ENCODE measurements around the gene C2CD3. TPM values are rescaled to one million over a fixed set of nuclear protein-coding genes. Genes with fewer than 3 reads are reported as not detected.

C2CD3 gene
- total RNA-seq, 2 donors from 2014 or later = 12.2 to 31.6 TPM

- H3K36me3 ChIP-seq (replicated peaks in 1 of 2; ENCODE audit: insufficient read depth in 1 of 2, low read depth in 2 of 2) = no peaks in the 10 kb centered on the region
- no peaks in the 10 kb centered on the region for H3K4me1 ChIP-seq
- TF ChIP-seq, protein P1, sequence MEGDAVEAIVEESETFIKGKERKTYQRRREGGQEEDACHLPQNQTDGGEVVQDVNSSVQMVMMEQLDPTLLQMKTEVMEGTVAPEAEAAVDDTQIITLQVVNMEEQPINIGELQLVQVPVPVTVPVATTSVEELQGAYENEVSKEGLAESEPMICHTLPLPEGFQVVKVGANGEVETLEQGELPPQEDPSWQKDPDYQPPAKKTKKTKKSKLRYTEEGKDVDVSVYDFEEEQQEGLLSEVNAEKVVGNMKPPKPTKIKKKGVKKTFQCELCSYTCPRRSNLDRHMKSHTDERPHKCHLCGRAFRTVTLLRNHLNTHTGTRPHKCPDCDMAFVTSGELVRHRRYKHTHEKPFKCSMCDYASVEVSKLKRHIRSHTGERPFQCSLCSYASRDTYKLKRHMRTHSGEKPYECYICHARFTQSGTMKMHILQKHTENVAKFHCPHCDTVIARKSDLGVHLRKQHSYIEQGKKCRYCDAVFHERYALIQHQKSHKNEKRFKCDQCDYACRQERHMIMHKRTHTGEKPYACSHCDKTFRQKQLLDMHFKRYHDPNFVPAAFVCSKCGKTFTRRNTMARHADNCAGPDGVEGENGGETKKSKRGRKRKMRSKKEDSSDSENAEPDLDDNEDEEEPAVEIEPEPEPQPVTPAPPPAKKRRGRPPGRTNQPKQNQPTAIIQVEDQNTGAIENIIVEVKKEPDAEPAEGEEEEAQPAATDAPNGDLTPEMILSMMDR (IDR thresholded peaks at IDR 0.05) = no peak
- TF ChIP-seq POLR2A (IDR thresholded peaks at IDR 0.05) = no peak
- 58 to 61% methylated on average over 2 of the region's 2 CpGs for WGBS, 2 donors
- no peaks in the 10 kb centered on the region for H3K9me3 ChIP-seq
- DNase-seq = no peak
- ATAC-seq = no peak
- H3K27me3 ChIP-seq = no peaks in the 10 kb centered on the region
- no peak overlapping the region for H3K4me3 ChIP-seq
- no peak overlapping the region for H3K27ac ChIP-seq
- intact Hi-C loops (cut with DNase I) = no loop called here
These were observed 175.1 kb downstream of the C2CD3 start for GRCh38 chr11:73995731-73996130.

- DNase-seq = no peak
- H3K4me3 ChIP-seq = no peak overlapping the region
- TF ChIP-seq, protein P1 (IDR thresholded peaks at IDR 0.05) = no peak
- no peak for TF ChIP-seq POLR2A (IDR thresholded peaks at IDR 0.05)
- ATAC-seq = no peak
- H3K36me3 ChIP-seq (replicated peaks in 1 of 2; ENCODE audit: insufficient read depth in 1 of 2, low read depth in 2 of 2) = no peaks in the 10 kb centered on the region
- WGBS, 2 donors = 68 to 80% methylated on average over 2 of the region's 2 CpGs
- H3K27me3 ChIP-seq = no peaks in the 10 kb centered on the region
- H3K27ac ChIP-seq = no peak overlapping the region
- no peaks in the 10 kb centered on the region for H3K4me1 ChIP-seq
- intact Hi-C loops (cut with DNase I) = no loop called here
- no peaks in the 10 kb centered on the region for H3K9me3 ChIP-seq
These were observed 175.6 kb downstream of the C2CD3 start for GRCh38 chr11:73995247-73995646.

DNA sequence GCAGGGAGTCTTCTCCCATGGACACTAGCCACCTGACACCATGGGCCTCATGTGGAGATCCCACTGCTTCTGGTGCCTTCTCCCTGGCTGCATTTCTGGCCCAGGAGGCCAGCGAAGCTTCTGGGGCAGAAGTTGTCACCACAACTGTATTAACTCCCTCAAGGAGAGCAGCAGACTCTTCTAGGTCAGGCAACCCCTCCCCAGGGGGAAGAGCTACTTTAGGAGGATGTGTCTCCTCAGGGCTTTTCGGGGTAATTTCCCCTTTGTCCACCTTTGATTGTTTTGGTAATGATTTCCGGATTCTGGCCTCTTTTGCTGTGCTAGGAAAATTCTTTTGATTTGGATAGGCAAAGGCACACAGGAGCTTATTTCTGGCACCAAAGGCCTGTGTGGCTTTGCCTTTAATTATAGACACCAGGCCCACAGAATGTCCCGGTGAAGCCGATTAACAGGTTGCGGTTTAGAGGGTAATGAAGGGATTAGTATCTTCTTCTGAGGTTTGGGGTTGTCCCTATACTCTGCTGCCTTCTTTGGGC lies 179.3 kb downstream of the C2CD3 start:
- Histone ChIP-seq H3K27ac (no peak overlapping the region), H3K27me3 (no peaks in the 10 kb centered on the region), H3K36me3 (replicated peaks in 1 of 2; ENCODE audit: insufficient read depth in 1 of 2, low read depth in 2 of 2) (no peaks in the 10 kb centered on the region), H3K4me1 (no peaks in the 10 kb centered on the region), H3K4me3 (no peak overlapping the region), H3K9me3 (no peaks in the 10 kb centered on the region)
- no peak for DNase-seq
- TF ChIP-seq, protein P1 (IDR thresholded peaks at IDR 0.05) = no peak
- no peak for TF ChIP-seq POLR2A (IDR thresholded peaks at IDR 0.05)
- intact Hi-C loops (cut with DNase I) = no loop called here
- no peak for ATAC-seq
- WGBS, 2 donors = 85 to 87% methylated on average over 6 of the region's 6 CpGs

- TF ChIP-seq POLR2A (IDR thresholded peaks at IDR 0.05) = no peak
- TF ChIP-seq, protein P1 (IDR thresholded peaks at IDR 0.05) = no peak
These were observed 180.1 kb downstream of the C2CD3 start for GRCh38 chr11:73990730-73991129.

GRCh38 chr11:73989156-73989555 lies 181.6 kb downstream of the C2CD3 start:
- no peak for DNase-seq
- H3K4me1 ChIP-seq = no peaks in the 10 kb centered on the region
- WGBS, 2 donors = 82 to 85% methylated on average over 6 of the region's 6 CpGs

More at GRCh38 chr11:73990730-73991129, 180.1 kb downstream of the C2CD3 start:
- no peaks in the 10 kb centered on the region for H3K27me3 ChIP-seq
- H3K4me1 ChIP-seq = no peaks in the 10 kb centered on the region
- H3K27ac ChIP-seq = no peak overlapping the region
- DNase-seq (no peak), ATAC-seq (no peak)
- WGBS, 2 donors = 70 to 80% methylated on average over 2 of the region's 2 CpGs
- H3K9me3 ChIP-seq = no peaks in the 10 kb centered on the region
- intact Hi-C loops (cut with DNase I) = no loop called here
- H3K4me3 ChIP-seq = no peak overlapping the region
- H3K36me3 ChIP-seq (replicated peaks in 1 of 2; ENCODE audit: insufficient read depth in 1 of 2, low read depth in 2 of 2) = no peaks in the 10 kb centered on the region

More at GRCh38 chr11:73989156-73989555, 181.6 kb downstream of the C2CD3 start:
- intact Hi-C loops (cut with DNase I) = no loop called here
- Histone ChIP-seq H3K36me3 (replicated peaks in 1 of 2; ENCODE audit: insufficient read depth in 1 of 2, low read depth in 2 of 2) (no peaks in the 10 kb centered on the region), H3K4me3 (no peak overlapping the region), H3K27me3 (no peaks in the 10 kb centered on the region), H3K27ac (no peak overlapping the region), H3K9me3 (no peaks in the 10 kb centered on the region)
- ATAC-seq = no peak
- TF ChIP-seq, protein P1 (IDR thresholded peaks at IDR 0.05) = no peak
- TF ChIP-seq POLR2A (IDR thresholded peaks at IDR 0.05) = no peak

All from body of pancreas (tissue), 4 donors.